ENCODE results near the gene TRAM2.

- TF ChIP-seq EZH2phosphoT487 (conservative IDR thresholded peaks at IDR 0.05; ENCODE audit: low read length) = no peak
- TF ChIP-seq, protein P1, sequence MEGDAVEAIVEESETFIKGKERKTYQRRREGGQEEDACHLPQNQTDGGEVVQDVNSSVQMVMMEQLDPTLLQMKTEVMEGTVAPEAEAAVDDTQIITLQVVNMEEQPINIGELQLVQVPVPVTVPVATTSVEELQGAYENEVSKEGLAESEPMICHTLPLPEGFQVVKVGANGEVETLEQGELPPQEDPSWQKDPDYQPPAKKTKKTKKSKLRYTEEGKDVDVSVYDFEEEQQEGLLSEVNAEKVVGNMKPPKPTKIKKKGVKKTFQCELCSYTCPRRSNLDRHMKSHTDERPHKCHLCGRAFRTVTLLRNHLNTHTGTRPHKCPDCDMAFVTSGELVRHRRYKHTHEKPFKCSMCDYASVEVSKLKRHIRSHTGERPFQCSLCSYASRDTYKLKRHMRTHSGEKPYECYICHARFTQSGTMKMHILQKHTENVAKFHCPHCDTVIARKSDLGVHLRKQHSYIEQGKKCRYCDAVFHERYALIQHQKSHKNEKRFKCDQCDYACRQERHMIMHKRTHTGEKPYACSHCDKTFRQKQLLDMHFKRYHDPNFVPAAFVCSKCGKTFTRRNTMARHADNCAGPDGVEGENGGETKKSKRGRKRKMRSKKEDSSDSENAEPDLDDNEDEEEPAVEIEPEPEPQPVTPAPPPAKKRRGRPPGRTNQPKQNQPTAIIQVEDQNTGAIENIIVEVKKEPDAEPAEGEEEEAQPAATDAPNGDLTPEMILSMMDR (IDR thresholded peaks at IDR 0.05; ENCODE audit: insufficient read depth, low read length, poor library complexity, severe bottlenecking) = no peak
Measured at GRCh38 chr6:52568320-52568719, 8.5 kb downstream of the TRAM2 start.
